D721Med (cell line): ENCODE measurements around the gene NOA1.
"Not testable (repeated sequence)": the region's sequence is repeated elsewhere in the genome, so short reads cannot be mapped to it uniquely, and the experiment has no call there.

Experiments used
- DNase-seq: peaks from one replicate; pipeline ENCODE4 v3.0.0; 2011; ENCODE audit warnings: low spot score; ENCODE audit not compliant: insufficient read length
- FAIRE-seq: peaks from 2 replicates; lab custom pipeline; 2011; peaks lifted over from hg19 to GRCh38; lab: Jason Lieb, UNC
- TF ChIP-seq, protein P1 (sequence below): IDR thresholded peaks from 2 replicates; pipeline ENCODE4 v1.5.1; 2012; ENCODE audit warnings: mild to moderate bottlenecking, control low read depth; ENCODE audit not compliant: insufficient read depth; ENCODE audit errors: missing control alignments

NOA1 gene

DNA sequence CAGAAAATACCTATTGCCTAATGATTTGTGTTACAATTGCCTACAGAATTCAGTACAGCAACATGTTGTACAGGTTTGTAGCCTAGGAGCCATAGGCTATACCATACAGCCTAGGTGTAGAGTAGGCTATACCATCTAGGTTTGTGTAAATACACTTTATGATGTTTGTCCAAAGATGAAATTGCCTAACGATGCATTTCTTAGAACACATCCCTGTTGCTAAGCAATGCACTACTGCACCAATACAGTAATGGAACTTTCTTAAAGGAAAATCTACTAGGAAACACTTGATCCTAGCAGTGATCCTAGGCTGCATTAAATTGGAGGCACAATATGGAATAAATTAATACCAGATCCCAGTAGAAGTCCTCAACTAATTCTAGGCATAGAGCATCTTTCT lies 18.3 kb downstream of the NOA1 start:
- TF ChIP-seq, protein P1, sequence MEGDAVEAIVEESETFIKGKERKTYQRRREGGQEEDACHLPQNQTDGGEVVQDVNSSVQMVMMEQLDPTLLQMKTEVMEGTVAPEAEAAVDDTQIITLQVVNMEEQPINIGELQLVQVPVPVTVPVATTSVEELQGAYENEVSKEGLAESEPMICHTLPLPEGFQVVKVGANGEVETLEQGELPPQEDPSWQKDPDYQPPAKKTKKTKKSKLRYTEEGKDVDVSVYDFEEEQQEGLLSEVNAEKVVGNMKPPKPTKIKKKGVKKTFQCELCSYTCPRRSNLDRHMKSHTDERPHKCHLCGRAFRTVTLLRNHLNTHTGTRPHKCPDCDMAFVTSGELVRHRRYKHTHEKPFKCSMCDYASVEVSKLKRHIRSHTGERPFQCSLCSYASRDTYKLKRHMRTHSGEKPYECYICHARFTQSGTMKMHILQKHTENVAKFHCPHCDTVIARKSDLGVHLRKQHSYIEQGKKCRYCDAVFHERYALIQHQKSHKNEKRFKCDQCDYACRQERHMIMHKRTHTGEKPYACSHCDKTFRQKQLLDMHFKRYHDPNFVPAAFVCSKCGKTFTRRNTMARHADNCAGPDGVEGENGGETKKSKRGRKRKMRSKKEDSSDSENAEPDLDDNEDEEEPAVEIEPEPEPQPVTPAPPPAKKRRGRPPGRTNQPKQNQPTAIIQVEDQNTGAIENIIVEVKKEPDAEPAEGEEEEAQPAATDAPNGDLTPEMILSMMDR, result no peak
- DNase-seq (no peak), FAIRE-seq (no peak)

DNA sequence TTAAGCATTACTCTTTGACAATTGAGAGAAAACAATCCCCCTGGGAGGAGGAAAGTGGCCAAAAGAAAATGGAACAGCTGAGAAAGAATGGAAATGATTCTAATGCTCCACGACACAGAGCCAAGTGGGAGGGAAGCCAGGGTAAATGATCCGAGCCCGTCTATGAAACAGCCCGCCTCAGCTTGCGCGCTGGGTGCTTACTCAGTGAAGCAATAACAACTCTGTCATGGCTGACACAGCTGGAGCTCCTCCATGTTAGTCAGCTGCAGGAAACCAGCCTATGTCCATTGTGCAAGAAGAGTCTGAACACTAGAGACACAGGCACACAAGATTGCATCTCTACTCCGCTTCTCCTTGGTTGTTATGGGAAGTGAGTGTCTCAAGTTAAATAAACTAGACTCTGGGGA lies 19.3 kb downstream of the NOA1 start:
- FAIRE-seq (no peak), DNase-seq (no peak)
- TF ChIP-seq, protein P1, result no peak

DNA sequence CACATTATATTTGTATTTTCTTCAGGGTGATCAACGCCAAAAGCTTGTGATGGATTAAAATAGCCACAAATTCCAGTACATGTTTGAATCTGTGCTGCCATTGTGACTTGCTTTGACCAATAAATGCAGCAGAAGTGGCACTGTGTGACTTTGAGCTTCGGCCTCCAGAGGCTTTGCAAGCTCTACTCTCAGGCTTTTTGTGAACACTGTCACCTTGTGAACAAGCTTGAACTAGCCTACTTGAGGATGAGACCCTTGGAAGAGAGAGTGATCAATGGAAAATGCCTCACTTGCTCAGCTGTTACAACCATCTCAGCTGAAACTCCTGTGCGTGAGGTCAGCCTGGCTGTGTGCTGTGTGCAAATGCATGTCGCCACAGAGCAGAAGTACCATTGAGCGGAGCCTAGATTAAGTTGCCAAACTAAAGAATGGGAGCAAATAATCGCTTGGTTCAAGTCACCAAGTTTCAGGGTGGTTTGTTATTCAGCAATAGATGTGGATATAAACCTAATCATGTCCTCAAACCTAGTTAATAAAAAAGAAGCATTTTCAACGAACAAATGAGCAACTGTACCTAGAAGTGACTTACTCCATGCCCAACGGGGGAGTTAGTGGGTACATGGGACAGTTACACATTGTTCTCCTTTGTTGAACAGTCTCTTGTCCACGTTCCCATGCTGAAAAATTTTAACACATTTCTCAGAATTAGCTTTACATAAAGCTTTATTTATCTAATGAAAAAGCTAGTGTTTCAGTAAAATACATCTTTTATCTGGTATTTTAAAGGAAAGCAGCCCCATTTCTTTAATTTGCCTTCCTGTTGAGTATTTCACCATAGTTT lies 23.5 kb downstream of the NOA1 start:
- DNase-seq (no peak), FAIRE-seq (no peak)
- TF ChIP-seq, protein P1, result no peak

DNA sequence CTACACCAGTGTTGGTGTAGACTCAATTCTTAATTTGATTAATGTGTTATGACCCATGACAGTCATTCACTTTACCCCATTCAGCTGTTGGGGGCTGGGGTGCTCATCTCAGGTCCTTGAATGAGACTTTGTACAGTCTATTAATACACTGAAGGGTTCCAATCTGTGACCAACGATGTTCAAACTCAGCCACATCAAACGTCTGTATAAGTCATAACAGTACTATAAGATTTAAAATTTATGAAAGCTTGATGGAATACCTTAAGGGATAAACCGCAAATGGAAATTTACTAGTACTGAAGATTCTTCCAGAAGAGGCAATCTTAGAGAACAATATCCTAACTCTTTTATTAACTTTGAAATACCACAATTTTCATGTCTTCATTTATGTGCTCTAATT lies 36.0 kb downstream of the NOA1 start:
- DNase-seq (no peak), FAIRE-seq (no peak)
- TF ChIP-seq, protein P1, result no peak

DNA sequence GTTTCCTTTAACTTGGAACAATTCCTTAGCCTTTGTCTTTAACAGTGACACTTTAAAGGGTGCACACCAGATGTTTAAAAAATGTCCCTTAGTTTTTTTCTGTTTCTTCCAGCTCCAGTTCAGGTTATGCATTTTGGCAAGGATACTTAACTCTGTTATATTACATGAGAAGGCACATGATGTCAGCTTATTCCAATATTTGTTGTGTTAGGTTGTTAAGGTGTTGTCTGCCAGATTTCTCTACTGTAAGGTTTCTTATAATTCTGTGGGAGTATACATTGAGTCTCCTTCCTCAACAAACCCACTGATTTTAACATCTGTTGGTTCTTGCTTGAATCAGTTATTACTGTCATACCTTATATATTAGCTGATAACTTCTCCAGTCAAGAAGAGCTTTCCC lies 36.4 kb downstream of the NOA1 start:
- DNase-seq (no peak), FAIRE-seq (no peak)
- TF ChIP-seq, protein P1, result no peak

DNA sequence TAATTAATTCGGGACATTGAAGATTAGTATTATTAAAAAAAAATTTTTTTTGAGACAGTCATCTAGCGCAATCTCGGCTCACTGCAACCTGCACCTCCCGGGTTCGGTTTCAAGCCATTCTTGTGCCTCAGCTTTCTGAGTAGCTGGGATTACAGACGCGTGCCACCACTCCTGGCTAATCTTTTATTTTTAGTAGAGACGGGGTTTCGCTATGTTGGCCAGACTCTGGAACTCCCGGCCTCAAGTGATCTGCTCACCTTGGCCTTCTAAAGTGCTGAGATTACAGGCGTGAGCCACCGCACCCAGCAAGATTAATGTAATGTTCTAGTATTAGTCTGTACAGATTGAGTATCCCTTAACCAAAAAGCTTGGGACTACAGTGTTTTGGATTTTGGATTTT lies 37.0 kb downstream of the NOA1 start:
- FAIRE-seq (no peak), DNase-seq (no peak)
- TF ChIP-seq, protein P1, result no peak

DNA sequence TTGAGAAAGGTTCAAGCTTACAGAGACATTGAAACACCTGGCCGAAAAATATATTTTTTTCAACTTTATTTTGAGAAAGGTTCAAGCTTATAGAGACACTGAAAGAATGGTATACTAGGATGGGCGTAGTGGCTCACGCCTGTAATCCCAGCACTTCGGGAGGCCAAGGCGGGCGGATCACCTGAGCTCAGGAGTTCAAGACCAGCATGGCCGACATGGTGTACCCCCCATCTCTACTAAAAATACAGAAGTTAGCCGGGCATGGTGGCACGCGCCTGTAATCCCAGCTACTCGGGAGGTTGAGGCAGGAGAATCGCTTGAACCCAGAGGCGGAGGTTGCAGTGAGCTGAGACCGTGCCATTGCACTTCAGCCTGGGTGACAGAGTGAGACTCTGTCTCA lies 37.6 kb downstream of the NOA1 start:
- not testable (repeated sequence) for DNase-seq, FAIRE-seq

DNA sequence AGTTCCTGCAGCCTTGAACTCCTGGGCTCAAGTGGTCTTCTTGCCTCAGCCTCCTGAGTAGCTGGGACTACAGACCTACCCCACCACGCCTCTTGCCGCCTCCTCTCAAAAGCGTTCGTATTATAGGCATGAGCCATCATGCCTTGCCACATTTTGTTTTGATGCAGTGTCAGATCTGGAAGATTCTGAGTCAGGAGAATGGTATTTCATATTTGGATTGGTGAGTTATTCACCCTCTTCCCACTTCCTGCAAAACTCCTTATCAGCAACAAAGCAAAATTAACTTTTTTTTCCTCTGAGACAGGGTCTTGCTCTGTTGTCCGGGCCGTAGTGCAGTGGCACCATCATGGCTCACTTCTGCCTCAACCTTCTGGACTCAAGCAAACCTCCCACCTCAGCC lies 40.1 kb downstream of the NOA1 start:
- TF ChIP-seq, protein P1, result no peak
- DNase-seq, result no peak
- FAIRE-seq, result no peak
